Breast epithelium (tissue), 4 donors: ENCODE data around the gene CRYBA2. TPM values are rescaled to one million over a fixed set of nuclear protein-coding genes. Genes with fewer than 3 reads are reported as not detected.

Experiments used
- DNase-seq, 2 donors: peaks; one replicate each; pipeline ENCODE4 v3.0.0-alpha.2; 2019; ENCODE audit warnings: low spot score in 2 of 2
- H3K27ac ChIP-seq, 2 donors: fragments of 200-600 bp; sonication (generic) in 1 of 2; one replicate each; pipeline ENCODE4 v1.5.1; 2016 to 2019; ENCODE audit warnings: mild to moderate bottlenecking in 1 of 2
- H3K27me3 ChIP-seq, 2 donors: fragments of 200-600 bp; sonication (generic) in 1 of 2; one replicate each; pipeline versions ENCODE4 v1.5.1 to v1.6.0; 2017 to 2019; ENCODE audit warnings: control low read depth in 1 of 2, mild to moderate bottlenecking in 1 of 2
- H3K36me3 ChIP-seq: fragments of 200-600 bp; one replicate; pipeline ENCODE4 v1.5.1; 2019
- H3K4me1 ChIP-seq, 2 donors: fragments of 200-600 bp; sonication (generic); one replicate each; pipeline ENCODE4 v1.5.1; 2016 to 2019; ENCODE audit warnings: control low read depth in 1 of 2
- H3K4me3 ChIP-seq, 3 donors: fragments of 200-600 bp; sonication (generic); 1 replicate in 2 of 3; 2 replicates in 1 of 3; pipeline ENCODE4 v1.5.1; 2016 to 2019; ENCODE audit warnings: mild to moderate bottlenecking in 3 of 3, moderate library complexity in 2 of 3
- H3K9me3 ChIP-seq, 2 donors: fragments of 200-600 bp; sonication (generic) in 1 of 2; one replicate each; pipeline ENCODE4 v1.5.1; 2016 to 2019; ENCODE audit warnings: control low read depth in 1 of 2
- POLR2A ChIP-seq: fragments of 450-650 bp; IDR thresholded peaks from one replicate; pipeline ENCODE4 v1.6.1; 2016; ENCODE audit warnings: antibody characterized with exemption, mild to moderate bottlenecking, moderate library complexity
- POLR2AphosphoS5 ChIP-seq, 3 donors: sonication (generic); formaldehyde crosslinking; IDR thresholded peaks; one replicate each; pipeline ENCODE4 v1.6.1; 2017; ENCODE audit warnings: antibody characterized with exemption in 3 of 3
- intact Hi-C: fragments of 100-400 bp; cut with DNase I; formaldehyde crosslinking; loops from one replicate; pipeline ENCODE4 v1.15.1; 2023; ENCODE audit warnings: low total_unique reads
- total RNA-seq, 3 donors: library from RNA; depleted of rRNA; stranded (reverse); fragments of >200 nt; gene quantifications; one replicate each; pipeline ENCODE4 v1.1.0, GENCODE V29; 2016
- TF ChIP-seq, protein P1 (sequence below), 3 donors: fragments of 450-650 bp; IDR thresholded peaks; one replicate each; pipeline ENCODE4 v1.5.1; 2016 to 2017; ENCODE audit warnings: antibody characterized with exemption in 3 of 3, mild to moderate bottlenecking in 3 of 3, moderate library complexity in 3 of 3

CRYBA2 gene
- total RNA-seq, 3 donors from 2014 or later: not detected

DNA sequence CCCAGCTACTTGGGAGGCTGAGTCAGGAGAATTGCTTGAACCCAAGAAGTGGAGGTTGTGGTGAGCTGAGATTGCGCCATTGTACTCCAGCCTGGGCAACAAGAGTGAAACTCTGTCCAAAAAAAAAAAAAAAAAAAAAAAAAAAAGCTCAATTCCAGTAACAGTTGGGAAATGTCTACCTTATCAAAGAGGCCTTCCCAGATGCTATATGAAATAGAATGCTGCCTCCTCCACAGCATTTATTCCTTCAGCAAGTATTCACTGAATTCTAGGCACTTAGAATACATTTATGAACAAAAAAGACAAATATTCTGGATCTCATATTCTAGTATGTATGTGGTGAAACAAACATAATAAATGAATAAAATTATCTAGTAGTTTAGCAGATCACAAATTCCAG, 46.6 kb downstream of the CRYBA2 start:
- DNase-seq: no peak
- TF ChIP-seq POLR2AphosphoS5 (IDR thresholded peaks at IDR 0.05) (no peak), POLR2A (no peak)
- TF ChIP-seq, protein P1, sequence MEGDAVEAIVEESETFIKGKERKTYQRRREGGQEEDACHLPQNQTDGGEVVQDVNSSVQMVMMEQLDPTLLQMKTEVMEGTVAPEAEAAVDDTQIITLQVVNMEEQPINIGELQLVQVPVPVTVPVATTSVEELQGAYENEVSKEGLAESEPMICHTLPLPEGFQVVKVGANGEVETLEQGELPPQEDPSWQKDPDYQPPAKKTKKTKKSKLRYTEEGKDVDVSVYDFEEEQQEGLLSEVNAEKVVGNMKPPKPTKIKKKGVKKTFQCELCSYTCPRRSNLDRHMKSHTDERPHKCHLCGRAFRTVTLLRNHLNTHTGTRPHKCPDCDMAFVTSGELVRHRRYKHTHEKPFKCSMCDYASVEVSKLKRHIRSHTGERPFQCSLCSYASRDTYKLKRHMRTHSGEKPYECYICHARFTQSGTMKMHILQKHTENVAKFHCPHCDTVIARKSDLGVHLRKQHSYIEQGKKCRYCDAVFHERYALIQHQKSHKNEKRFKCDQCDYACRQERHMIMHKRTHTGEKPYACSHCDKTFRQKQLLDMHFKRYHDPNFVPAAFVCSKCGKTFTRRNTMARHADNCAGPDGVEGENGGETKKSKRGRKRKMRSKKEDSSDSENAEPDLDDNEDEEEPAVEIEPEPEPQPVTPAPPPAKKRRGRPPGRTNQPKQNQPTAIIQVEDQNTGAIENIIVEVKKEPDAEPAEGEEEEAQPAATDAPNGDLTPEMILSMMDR (IDR thresholded peaks at IDR 0.05): no peak
- Histone ChIP-seq H3K4me3 (no peak overlapping the region), H3K27me3 (peaks cover 0 to 21% of the 10 kb centered on the region in 2 donors), H3K36me3 (no peaks in the 10 kb centered on the region), H3K27ac (no peak overlapping the region), H3K9me3 (no peaks in the 10 kb centered on the region), H3K4me1 (no peaks in the 10 kb centered on the region)
- intact Hi-C loops: no loop called here

DNA sequence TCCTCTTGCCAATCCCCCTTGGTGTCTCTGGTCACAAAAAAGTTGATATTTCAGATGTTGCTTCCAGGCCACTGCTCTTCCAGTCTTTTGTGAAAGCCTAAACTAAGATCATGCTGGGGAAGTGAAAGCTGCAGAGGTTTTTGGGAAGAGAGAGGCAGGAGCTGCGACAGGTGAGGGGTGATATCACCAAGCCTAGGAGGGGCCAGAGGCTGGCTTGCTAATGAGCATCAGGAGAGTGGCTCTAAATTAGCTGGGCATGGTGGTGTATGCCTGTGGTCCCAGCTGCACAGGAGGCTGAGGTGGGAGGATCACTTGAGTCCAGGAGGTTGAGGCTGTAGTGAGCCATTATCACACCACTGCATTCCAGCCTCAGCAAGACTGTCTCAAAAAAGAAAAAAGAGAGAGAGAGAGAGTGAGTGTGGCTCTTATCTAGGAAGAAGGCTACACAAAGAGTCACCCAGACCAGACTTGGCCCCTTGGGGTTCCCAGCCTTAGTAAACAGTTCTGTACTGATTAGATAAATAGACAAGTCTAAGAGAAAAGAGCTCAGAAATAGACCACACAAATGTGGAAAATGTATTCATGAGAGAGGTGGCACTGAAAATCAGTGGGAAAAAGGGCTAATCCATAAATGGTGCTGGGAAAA, 48.3 kb downstream of the CRYBA2 start:
- Histone ChIP-seq H3K27me3 (peaks cover 0 to 21% of the 10 kb centered on the region in 2 donors), H3K36me3 (no peaks in the 10 kb centered on the region), H3K27ac (no peak overlapping the region), H3K4me1 (no peaks in the 10 kb centered on the region), H3K4me3 (no peak overlapping the region), H3K9me3 (no peaks in the 10 kb centered on the region)
- TF ChIP-seq, protein P1 (IDR thresholded peaks at IDR 0.05): no peak
- no peak for TF ChIP-seq POLR2A
- DNase-seq: no peak
- intact Hi-C loops: no loop called here

Other genes starting within 250 kb of the CRYBA2 start
- gene CYP27A1, start 211.3 kb downstream of the CRYBA2 start, total RNA-seq: 10 to 100 TPM; 25.6 to 65.0 (median 28.8) TPM
- not detected for gene PRKAG3, start 161.6 kb downstream of the CRYBA2 start, total RNA-seq
- 1 to 10 TPM in 2 of 3 donors, under 1 TPM in 1; 0.48 to 3.3 (median 1.3) TPM for gene WNT6, start 133.6 kb downstream of the CRYBA2 start, total RNA-seq
- gene WNT10A, start 112.6 kb downstream of the CRYBA2 start, total RNA-seq: 1 to 10 TPM in 1 of 3 donors, under 1 TPM in 1, not detected in 1; 0.88 to 2.9 TPM
- not detected for gene CDK5R2, start 33.8 kb downstream of the CRYBA2 start, total RNA-seq
- gene FEV, start 8.2 kb downstream of the CRYBA2 start, total RNA-seq: not detected
- gene CFAP65, start 48.1 kb upstream of the CRYBA2 start, total RNA-seq: under 1 TPM in 1 of 3 donors, not detected in 2; 0.33 TPM
- under 1 TPM in 2 of 3 donors, not detected in 1; 0.16 to 0.66 TPM for gene IHH, start 67.5 kb upstream of the CRYBA2 start, total RNA-seq
- gene NHEJ1, start 167.4 kb upstream of the CRYBA2 start, total RNA-seq: 10 to 100 TPM; 13.4 to 19.8 (median 17.6) TPM
- 1 to 10 TPM in 2 of 3 donors, under 1 TPM in 1; 0.48 to 3.4 (median 2.0) TPM for gene SLC23A3, start 176.6 kb upstream of the CRYBA2 start, total RNA-seq
- 10 to 100 TPM; 37.0 to 60.3 (median 37.2) TPM for gene CNPPD1, start 183.5 kb upstream of the CRYBA2 start, total RNA-seq
- gene RETREG2, start 184.9 kb upstream of the CRYBA2 start, total RNA-seq: 10 to 100 TPM; 58.7 to 79.7 (median 66.3) TPM
- 10 to 100 TPM; 43.6 to 52.0 (median 45.0) TPM for gene ZFAND2B, start 213.4 kb upstream of the CRYBA2 start, total RNA-seq
- 10 to 100 TPM; 14.5 to 26.9 (median 18.9) TPM for gene ABCB6, start 225.5 kb upstream of the CRYBA2 start, total RNA-seq
- 10 to 100 TPM; 35.6 to 44.5 (median 37.0) TPM for gene ATG9A, start 236.2 kb upstream of the CRYBA2 start, total RNA-seq
- gene ANKZF1, start 236.4 kb upstream of the CRYBA2 start, total RNA-seq: 100 to 1,000 TPM in 1 of 3 donors, 10 to 100 TPM in 2; 29.3 to 101 (median 67.8) TPM